ENCODE results near the gene CD1B.
"Not testable (repeated sequence)": the region's sequence is repeated elsewhere in the genome, so short reads cannot be mapped to it uniquely, and the experiment has no call there.

CD1B gene

DNA sequence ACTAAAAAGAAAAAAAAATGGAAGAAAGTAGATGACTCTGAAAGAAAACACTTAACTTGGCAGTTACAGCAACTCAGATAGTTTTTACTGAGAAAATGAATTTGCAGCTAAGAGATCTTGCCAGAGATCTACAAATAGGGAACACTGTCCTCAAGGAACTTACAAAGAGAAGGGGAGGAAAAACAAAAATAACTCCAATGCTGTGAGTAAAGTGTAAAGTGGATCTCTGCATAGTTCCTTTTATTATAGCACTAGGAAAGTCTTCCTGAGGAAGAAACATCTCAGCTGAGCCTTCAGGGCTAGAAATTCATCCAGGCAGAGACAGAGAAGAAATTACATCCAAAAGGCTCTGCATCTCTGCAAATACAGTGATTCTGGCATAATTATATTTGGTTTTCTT is 3.9 kb downstream of the CD1B start:
- DNase-seq = no peak

- no peak for DNase-seq
Observed at GRCh38 chr1:158324395-158324794, 6.9 kb downstream of the CD1B start.

- no peak for DNase-seq
Observed at GRCh38 chr1:158323866-158324265, 7.5 kb downstream of the CD1B start.

DNA sequence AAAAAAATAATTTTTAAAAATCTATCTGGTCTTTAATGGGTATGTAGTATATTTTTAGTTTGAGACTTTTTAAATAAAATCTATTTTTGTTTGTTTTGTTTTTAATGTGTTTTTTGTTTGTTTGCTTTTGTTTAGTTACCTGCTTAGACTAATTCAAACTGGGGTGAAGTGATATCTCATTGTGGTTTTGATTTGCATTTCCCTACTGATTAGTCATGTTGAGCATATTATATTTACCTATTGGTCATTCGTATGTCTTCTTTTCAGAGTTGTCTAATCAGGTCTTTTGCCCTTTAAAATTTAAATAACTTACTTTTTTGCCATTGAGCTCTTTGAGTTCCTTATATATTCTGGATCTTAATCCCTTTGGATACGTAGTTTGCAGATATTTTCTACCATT is 20.3 kb downstream of the CD1B start:
- no peak for DNase-seq

DNA sequence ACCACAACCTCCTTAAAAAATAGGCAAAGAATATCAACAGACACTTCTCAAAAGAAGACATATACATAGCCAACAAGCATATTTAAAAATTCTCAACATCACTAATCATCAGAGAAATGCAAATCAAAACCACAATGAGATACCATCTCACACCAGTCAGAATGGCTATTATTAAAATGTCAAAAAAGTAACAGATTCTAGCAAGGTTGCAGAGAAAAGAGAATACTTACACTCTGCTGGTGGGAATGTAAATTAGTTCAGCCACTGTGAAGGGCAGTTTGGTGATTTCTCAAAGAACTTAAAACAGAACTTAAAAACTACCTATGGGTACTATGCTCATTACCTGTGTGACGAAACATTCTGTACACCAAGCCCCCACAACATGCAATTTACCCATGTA is 20.7 kb downstream of the CD1B start:
- no peak for DNase-seq

DNA sequence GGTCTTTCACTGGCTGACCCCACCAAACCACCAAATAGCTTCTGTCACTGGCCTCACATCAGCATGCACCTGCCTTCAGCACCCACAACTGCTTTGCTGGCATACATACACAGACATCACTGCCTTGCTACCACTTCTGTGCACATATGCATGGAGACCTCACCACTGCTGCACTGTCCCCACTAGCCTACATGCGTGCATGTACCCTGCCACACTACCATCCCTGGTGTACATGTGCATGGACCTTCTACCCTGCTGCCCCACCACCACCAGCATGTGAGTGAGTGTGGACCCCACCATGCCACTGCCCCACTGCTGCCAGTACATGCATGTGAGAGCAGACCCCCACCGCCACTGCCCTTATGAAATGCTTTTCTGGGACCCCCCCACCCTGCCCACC is 35.5 kb downstream of the CD1B start:
- DNase-seq = no peak

DNA sequence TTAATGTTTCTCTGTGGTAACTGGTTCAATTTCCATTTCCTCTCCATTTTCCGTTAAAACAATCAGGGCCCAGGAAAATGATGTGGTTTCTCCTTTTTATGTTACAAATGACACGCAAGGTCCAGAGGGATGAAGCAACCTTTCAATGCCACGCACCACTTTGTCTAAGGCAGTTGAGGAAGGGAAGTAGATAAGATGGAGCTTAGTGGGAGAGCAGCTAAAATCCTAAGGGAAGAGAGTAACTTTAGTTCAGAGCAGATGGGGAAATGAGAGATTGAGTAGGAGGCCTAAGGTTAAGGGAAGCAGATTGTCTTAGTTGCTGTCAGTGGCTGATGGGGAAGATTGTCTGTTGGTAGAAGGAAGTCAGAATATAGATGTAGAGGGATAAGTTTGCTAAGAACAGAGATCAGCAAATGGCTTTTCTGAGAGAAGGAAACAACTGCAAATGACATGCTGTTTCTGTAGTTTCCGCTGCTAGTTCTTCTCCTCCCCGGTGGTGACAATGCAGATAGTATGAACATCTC is 40.9 kb downstream of the CD1B start:
- DNase-seq = no peak

DNA sequence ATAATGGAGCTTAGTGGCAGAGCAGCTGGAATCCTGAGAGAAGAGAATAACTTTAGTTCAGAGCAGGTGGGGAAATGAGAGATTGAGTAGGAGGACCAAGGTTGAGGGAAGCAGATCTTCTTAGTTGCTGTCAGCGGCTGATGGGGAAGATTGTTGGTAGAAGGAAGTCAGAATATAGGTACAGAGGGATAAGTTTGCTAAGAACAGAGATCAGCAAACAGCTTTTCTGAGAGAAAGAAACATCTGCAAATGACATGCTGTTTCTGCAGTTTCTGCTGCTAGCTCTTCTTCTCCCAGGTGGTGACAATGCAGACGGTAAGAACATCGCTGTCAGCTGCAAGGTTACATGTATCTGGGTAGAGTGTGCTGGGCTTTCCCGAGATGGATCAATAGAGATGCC is 41.5 kb downstream of the CD1B start, which contains the start of gene CD1C:
Gene CD1C, plus strand, starts transcription at position 113 of the 400 bp plus-strand sequence. Its CDS starts 142 bp downstream, at position 255.
- no peak for DNase-seq

DNA sequence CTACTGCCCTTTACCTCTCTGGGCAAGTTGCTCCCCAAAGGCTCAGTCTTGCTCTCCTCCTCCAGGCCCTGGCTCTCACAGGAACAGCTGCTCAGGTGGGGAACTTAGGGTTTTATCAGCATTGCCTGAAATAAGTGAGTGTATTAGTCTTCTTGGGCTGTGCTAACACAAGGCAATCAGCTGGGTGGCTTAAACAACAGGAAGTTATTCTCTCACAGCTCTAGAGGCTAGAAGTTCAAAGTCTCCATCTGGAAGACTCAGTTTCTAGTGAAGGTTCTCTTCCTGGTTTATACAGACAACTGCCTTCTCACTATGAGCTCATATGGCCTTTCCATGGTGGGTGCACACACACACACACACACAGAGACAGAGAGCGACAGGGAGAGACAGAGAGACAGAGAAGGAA is 44.4 kb downstream of the CD1B start:
- no peak for DNase-seq

GRCh38 chr1:158286487-158286886 is 44.8 kb downstream of the CD1B start:
- DNase-seq = no peak

DNA sequence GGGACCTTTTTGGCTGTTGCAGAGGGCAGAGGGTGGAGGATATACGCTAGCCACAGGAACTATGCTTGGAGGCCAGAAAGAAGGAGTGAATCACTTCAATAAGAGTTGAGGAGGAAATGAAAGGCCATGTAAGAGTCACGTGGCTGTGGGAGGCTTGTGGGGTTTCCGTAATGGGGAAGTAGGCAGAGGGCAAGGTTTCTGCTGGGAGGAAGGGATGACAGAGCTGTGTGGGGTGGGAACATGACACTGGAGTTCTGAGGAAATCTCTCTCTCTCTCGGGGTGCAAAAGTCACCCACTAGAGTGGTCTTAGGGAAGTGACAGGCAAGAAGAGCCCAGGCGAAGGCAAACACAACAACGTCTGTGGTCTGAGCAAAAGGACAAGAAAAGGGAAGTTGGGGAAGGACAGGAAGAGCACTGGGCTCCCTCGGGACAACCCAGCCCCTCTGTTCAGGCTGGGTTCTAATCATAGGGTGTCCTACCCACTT is 45.5 kb downstream of the CD1B start:
- no peak for DNase-seq

DNA sequence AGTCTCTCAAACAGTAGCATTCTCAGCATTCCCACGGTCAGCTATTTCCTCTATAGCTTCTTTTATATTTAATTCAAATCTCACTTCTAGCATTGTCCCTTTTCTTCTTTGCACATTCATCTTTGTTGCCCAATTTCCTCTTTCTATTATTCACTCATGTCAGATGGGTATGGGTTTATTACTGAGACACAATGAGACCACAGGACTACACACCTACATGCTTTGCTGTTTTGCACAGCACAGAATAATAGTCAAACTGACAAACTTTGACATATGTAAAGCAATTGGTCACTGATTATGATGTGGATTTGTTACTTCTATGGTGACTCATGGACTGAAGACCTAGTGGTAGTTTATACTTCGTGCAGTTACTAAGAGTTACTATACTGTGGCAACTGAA is 47.4 kb downstream of the CD1B start:
- DNase-seq = no peak

- DNase-seq = not testable (repeated sequence)
Observed at GRCh38 chr1:158282421-158282820, 48.9 kb downstream of the CD1B start.
